PC-9 (cell line): ENCODE results near the gene SCG2. TPM values are rescaled to one million over a fixed set of nuclear protein-coding genes. Genes with fewer than 3 reads are reported as not detected.
A peak's percentile ranks its signal among the peaks of the same experiment; 100 is the strongest.

Experiments
- BruUV-seq: library from RNA; stranded (reverse); fragments of 400-500 nt; replicated peaks from 2 replicates; lab custom pipeline; 2021; lab: Mats Ljungman, UMichigan
- CTCF ChIA-PET: fragments of 300-600 bp; sonication (Branson Sonifier 250); formaldehyde crosslinking; loops from one replicate; lab custom pipeline; 2022; ENCODE audit warnings: antibody characterized with exemption; lab: Charles Lee
- POLR2A ChIA-PET: fragments of 300-600 bp; sonication (Branson Sonifier 250); formaldehyde crosslinking; loops from one replicate; lab custom pipeline; 2022; ENCODE audit warnings: antibody characterized with exemption; ENCODE audit not compliant: unreplicated experiment; lab: Charles Lee
- DNase-seq, 2 experiments: peaks; one replicate each; pipeline versions ENCODE4 v3.0.0 to v3.0.0-alpha.2; 2015 to 2022; ENCODE audit warnings: mixed read lengths in 1 of 2
- H2AFZ ChIP-seq: fragments of 200-600 bp; sonication (generic); 2 replicates; pipeline ENCODE4 v1.8.1; 2017; ENCODE audit warnings: antibody characterized with exemption
- H3F3A ChIP-seq: fragments of 200-600 bp; sonication (generic); 2 replicates; pipeline ENCODE4 v1.8.1; 2017; ENCODE audit warnings: antibody characterized with exemption, mild to moderate bottlenecking, low read depth; ENCODE audit not compliant: insufficient read depth
- H3K27ac ChIP-seq: fragments of 200-600 bp; sonication (generic); 2 replicates; pipeline ENCODE4 v1.6.1; 2016; ENCODE audit warnings: mixed run types
- H3K27me3 ChIP-seq: fragments of 200-600 bp; sonication (generic); 2 replicates; pipeline ENCODE4 v1.6.1; 2016; ENCODE audit warnings: low read depth, mixed run types; ENCODE audit not compliant: insufficient read depth
- H3K36me3 ChIP-seq: fragments of 200-600 bp; sonication (generic); 2 replicates; pipeline ENCODE4 v1.6.1; 2016; ENCODE audit warnings: low read depth, mixed run types
- H3K4me1 ChIP-seq: fragments of 200-600 bp; sonication (generic); replicated peaks from 2 replicates; pipeline ENCODE4 v1.6.1; 2016; ENCODE audit warnings: mixed run types; ENCODE audit not compliant: insufficient read depth
- H3K4me2 ChIP-seq: fragments of 200-600 bp; sonication (generic); 2 replicates; pipeline ENCODE4 v1.6.1; 2017; ENCODE audit warnings: mixed run types
- H3K4me3 ChIP-seq: fragments of 200-600 bp; sonication (generic); 2 replicates; pipeline ENCODE4 v1.6.1; 2016; ENCODE audit warnings: mixed run types
- H3K79me2 ChIP-seq: fragments of 200-600 bp; sonication (generic); 2 replicates; pipeline ENCODE4 v1.6.1; 2017; ENCODE audit warnings: low read depth, mixed run types
- H3K9me2 ChIP-seq: fragments of 200-600 bp; sonication (generic); 2 replicates; pipeline ENCODE4 v1.8.1; 2017; ENCODE audit warnings: mild to moderate bottlenecking; ENCODE audit not compliant: insufficient read depth
- H3K9me3 ChIP-seq: fragments of 200-600 bp; sonication (generic); 2 replicates; pipeline ENCODE4 v1.8.1; 2016; ENCODE audit warnings: low read depth; ENCODE audit not compliant: insufficient read depth
- H4K20me1 ChIP-seq: fragments of 200-600 bp; sonication (generic); 2 replicates; pipeline ENCODE4 v1.8.1; 2017; ENCODE audit not compliant: insufficient read depth
- EZH2 ChIP-seq: fragments of 200-600 bp; sonication (generic); IDR thresholded peaks from 2 replicates; pipeline ENCODE4 v1.8.0; 2017; ENCODE audit warnings: antibody characterized with exemption, low read depth
- intact Hi-C: fragments of 100-400 bp; cut with micrococcal nuclease; formaldehyde crosslinking; loops from one replicate; pipeline ENCODE4 v1.10.0; 2022; ENCODE audit not compliant: unreplicated experiment
- total RNA-seq: library from RNA; stranded (reverse); gene quantifications from 2 replicates; pipeline ENCODE4 v1.2.3, GENCODE V29; 2021
- TF ChIP-seq, protein P1 (sequence below): fragments of 200-600 bp; sonication (generic); conservative IDR thresholded peaks from 2 replicates; pipeline ENCODE4 v1.6.1; 2017; ENCODE audit warnings: mixed run types, antibody characterized with exemption, mild to moderate bottlenecking, moderate library complexity

The SCG2 gene
- total RNA-seq, 1 experiment from 2014 or later = 0.81 TPM

- H3K4me3 ChIP-seq = no peak overlapping the region
- H4K20me1 ChIP-seq = no peaks in the 10 kb centered on the region
- peak overlapping the region; percentile 92; the same call in 1 of the 2 replicates for H3K27ac ChIP-seq
- H3F3A ChIP-seq = peaks cover 17% of the 10 kb centered on the region
- CTCF ChIA-PET = interaction anchor here (0.7 kb wide), 1 partner anchor 237 kb away, joined by 3 read pairs; no protein-coding TSS in a partner anchor
- DNase-seq = no peak
- H3K27me3 ChIP-seq = no peaks in the 10 kb centered on the region
- no peak overlapping the region for H3K4me2 ChIP-seq
- H3K4me1 ChIP-seq = peaks cover 56% of the 10 kb centered on the region
- TF ChIP-seq EZH2 = no peak
- no TSS peak for BruUV-seq
- H3K9me3 ChIP-seq = peaks cover 18% of the 10 kb centered on the region
- H3K9me2 ChIP-seq = no peaks in the 10 kb centered on the region
- intact Hi-C loops = loop anchor here (5.0 kb wide), 1 partner anchor 111 kb away; no protein-coding TSS in a partner anchor
- no peak overlapping the region for H2AFZ ChIP-seq
- no peaks in the 10 kb centered on the region for H3K36me3 ChIP-seq
- H3K79me2 ChIP-seq = no peaks in the 10 kb centered on the region
- POLR2A ChIA-PET = no interaction called here
These were observed 41.3 kb downstream of the SCG2 start for GRCh38 chr2:223560749-223561435.

- no peaks in the 10 kb centered on the region for H4K20me1 ChIP-seq
- peaks cover 46% of the 10 kb centered on the region for H3K4me1 ChIP-seq
- no TSS peak for BruUV-seq
- ChIA-PET POLR2A (interaction anchor here (0.6 kb wide), 1 partner anchor 128 kb away, joined by 4 read pairs; no protein-coding TSS in a partner anchor), CTCF (no interaction called here)
- no peak overlapping the region for H2AFZ ChIP-seq
- no peaks in the 10 kb centered on the region for H3K79me2 ChIP-seq
- no peak overlapping the region for H3K4me3 ChIP-seq
- no peak for DNase-seq
- H3K36me3 ChIP-seq = no peaks in the 10 kb centered on the region
- H3K9me2 ChIP-seq = no peaks in the 10 kb centered on the region
- no peaks in the 10 kb centered on the region for H3K27me3 ChIP-seq
- intact Hi-C loops = no loop called here
- no peak overlapping the region for H3K4me2 ChIP-seq
- H3F3A ChIP-seq = peaks cover 10% of the 10 kb centered on the region
- peaks cover 18% of the 10 kb centered on the region for H3K9me3 ChIP-seq
- no peak for TF ChIP-seq EZH2
- TF ChIP-seq, protein P1, sequence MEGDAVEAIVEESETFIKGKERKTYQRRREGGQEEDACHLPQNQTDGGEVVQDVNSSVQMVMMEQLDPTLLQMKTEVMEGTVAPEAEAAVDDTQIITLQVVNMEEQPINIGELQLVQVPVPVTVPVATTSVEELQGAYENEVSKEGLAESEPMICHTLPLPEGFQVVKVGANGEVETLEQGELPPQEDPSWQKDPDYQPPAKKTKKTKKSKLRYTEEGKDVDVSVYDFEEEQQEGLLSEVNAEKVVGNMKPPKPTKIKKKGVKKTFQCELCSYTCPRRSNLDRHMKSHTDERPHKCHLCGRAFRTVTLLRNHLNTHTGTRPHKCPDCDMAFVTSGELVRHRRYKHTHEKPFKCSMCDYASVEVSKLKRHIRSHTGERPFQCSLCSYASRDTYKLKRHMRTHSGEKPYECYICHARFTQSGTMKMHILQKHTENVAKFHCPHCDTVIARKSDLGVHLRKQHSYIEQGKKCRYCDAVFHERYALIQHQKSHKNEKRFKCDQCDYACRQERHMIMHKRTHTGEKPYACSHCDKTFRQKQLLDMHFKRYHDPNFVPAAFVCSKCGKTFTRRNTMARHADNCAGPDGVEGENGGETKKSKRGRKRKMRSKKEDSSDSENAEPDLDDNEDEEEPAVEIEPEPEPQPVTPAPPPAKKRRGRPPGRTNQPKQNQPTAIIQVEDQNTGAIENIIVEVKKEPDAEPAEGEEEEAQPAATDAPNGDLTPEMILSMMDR = no peak
- H3K27ac ChIP-seq = no peak overlapping the region
These were observed 43.2 kb downstream of the SCG2 start for GRCh38 chr2:223558970-223559369.

- BruUV-seq = no TSS peak
- H3K27ac ChIP-seq = no peak overlapping the region
These were observed 47.2 kb downstream of the SCG2 start for GRCh38 chr2:223554923-223555322.

More at GRCh38 chr2:223554923-223555322, 47.2 kb downstream of the SCG2 start:
- Histone ChIP-seq H3K9me3 (peaks cover 8% of the 10 kb centered on the region; the same call in 1 of the 2 replicates), H2AFZ (no peak overlapping the region), H3K4me3 (no peak overlapping the region), H3F3A (peaks cover 6% of the 10 kb centered on the region; the same call in 1 of the 2 replicates), H3K9me2 (no peaks in the 10 kb centered on the region), H4K20me1 (no peaks in the 10 kb centered on the region), H3K79me2 (no peaks in the 10 kb centered on the region), H3K36me3 (no peaks in the 10 kb centered on the region), H3K4me1 (peaks cover 22% of the 10 kb centered on the region), H3K27me3 (no peaks in the 10 kb centered on the region), H3K4me2 (no peak overlapping the region)
- intact Hi-C loops = no loop called here
- ChIA-PET POLR2A (interaction anchor here (0.5 kb wide), 1 partner anchor 15 kb away, joined by 3 read pairs; no protein-coding TSS in a partner anchor), CTCF (interaction anchor here (0.6 kb wide), 1 partner anchor 17 kb away, joined by 3 read pairs; no protein-coding TSS in a partner anchor)
- no peak for DNase-seq
- TF ChIP-seq EZH2 = no peak
- TF ChIP-seq, protein P1 = no peak
